Endometrial microvascular endothelial cells (primary cell): ENCODE results near the gene CD1B. TPM values are rescaled to one million over a fixed set of nuclear protein-coding genes. Genes with fewer than 3 reads are reported as not detected.
"Not testable (repeated sequence)": the region's sequence is repeated elsewhere in the genome, so short reads cannot be mapped to it uniquely, and the experiment has no call there.

Experiments used
- in situ Hi-C: cut with HindIII; loops from 2 replicates; pipeline ENCODE4 v1.10.0; 2017; ENCODE audit warnings: low sequenced_read_pairs, low pct_unique_long_range_greater_than_20kb; ENCODE audit errors: inconsistent ontology term
- total RNA-seq: library from RNA; depleted of rRNA; stranded (reverse); fragments of >200 nt; gene quantifications from one replicate; pipeline ENCODE4 v1.2.3, GENCODE V29; 2015; ENCODE audit errors: inconsistent ontology term

The CD1B gene
- total RNA-seq, 1 donor from 2014 or later, result not detected

GRCh38 chr1:158330391-158331105 lies 783 bp downstream of the CD1B start:
- in situ Hi-C loops, result no loop called here

DNA sequence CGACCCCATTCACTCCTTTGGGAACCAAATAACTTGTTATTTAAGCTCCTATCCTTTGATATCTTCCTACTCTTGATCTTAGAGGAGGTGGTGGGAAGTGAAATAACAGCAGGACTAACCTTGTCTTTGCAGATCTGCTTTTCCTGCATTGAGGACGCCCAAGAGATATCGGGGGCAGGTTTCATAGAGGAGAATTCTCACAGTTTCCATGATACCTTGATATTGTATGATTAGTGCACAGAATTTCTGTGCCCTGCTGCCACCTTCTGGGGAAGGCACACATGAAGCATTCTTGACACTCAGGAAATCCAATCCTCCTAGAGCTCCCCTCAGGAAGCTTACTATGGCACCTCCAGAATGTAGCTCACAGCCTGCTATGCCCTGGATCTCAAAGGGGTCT lies 1.6 kb downstream of the CD1B start:
- in situ Hi-C loops, result no loop called here

- in situ Hi-C loops, result no loop called here
Measured at GRCh38 chr1:158329300-158329699, 2.0 kb downstream of the CD1B start.

- in situ Hi-C loops, result no loop called here
Measured at GRCh38 chr1:158328426-158328825, 2.9 kb downstream of the CD1B start.

GRCh38 chr1:158327481-158327880 lies 3.9 kb downstream of the CD1B start:
- in situ Hi-C loops, result no loop called here

DNA sequence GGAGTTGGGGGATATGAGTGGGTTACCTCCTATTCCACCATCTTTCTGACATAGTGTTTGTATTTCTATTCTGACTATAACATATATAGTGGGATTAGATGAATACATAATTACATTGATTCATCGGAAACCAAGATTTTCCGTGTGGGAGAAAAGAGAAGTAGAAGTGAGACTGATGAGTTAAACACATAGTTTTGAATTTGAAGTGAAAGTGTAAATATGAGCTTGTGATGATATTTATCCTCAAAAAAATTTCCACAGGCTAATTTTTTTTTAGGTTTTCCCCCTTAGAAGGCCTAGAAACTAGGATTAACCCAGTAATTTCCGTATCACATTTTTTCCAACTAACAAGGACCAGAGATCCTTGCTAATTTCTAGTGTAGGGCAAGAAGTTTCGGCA lies 6.9 kb downstream of the CD1B start:
- in situ Hi-C loops, result no loop called here

GRCh38 chr1:158323866-158324265 lies 7.5 kb downstream of the CD1B start:
- in situ Hi-C loops, result no loop called here

DNA sequence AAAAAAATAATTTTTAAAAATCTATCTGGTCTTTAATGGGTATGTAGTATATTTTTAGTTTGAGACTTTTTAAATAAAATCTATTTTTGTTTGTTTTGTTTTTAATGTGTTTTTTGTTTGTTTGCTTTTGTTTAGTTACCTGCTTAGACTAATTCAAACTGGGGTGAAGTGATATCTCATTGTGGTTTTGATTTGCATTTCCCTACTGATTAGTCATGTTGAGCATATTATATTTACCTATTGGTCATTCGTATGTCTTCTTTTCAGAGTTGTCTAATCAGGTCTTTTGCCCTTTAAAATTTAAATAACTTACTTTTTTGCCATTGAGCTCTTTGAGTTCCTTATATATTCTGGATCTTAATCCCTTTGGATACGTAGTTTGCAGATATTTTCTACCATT lies 20.3 kb downstream of the CD1B start:
- in situ Hi-C loops, result no loop called here

GRCh38 chr1:158310623-158311022 lies 20.7 kb downstream of the CD1B start:
- in situ Hi-C loops, result no loop called here

GRCh38 chr1:158295791-158296190 lies 35.5 kb downstream of the CD1B start:
- in situ Hi-C loops, result no loop called here

GRCh38 chr1:158290321-158290844 lies 40.9 kb downstream of the CD1B start:
- in situ Hi-C loops, result no loop called here

- in situ Hi-C loops, result no loop called here
Measured at GRCh38 chr1:158289811-158290210, 41.5 kb downstream of the CD1B start, which contains the start of gene CD1C. CD1C (plus strand) TSS chr1:158289923; CDS start chr1:158290065, 142 bp downstream.

DNA sequence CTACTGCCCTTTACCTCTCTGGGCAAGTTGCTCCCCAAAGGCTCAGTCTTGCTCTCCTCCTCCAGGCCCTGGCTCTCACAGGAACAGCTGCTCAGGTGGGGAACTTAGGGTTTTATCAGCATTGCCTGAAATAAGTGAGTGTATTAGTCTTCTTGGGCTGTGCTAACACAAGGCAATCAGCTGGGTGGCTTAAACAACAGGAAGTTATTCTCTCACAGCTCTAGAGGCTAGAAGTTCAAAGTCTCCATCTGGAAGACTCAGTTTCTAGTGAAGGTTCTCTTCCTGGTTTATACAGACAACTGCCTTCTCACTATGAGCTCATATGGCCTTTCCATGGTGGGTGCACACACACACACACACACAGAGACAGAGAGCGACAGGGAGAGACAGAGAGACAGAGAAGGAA lies 44.4 kb downstream of the CD1B start:
- in situ Hi-C loops, result no loop called here

- in situ Hi-C loops, result no loop called here
Measured at GRCh38 chr1:158286487-158286886, 44.8 kb downstream of the CD1B start.

DNA sequence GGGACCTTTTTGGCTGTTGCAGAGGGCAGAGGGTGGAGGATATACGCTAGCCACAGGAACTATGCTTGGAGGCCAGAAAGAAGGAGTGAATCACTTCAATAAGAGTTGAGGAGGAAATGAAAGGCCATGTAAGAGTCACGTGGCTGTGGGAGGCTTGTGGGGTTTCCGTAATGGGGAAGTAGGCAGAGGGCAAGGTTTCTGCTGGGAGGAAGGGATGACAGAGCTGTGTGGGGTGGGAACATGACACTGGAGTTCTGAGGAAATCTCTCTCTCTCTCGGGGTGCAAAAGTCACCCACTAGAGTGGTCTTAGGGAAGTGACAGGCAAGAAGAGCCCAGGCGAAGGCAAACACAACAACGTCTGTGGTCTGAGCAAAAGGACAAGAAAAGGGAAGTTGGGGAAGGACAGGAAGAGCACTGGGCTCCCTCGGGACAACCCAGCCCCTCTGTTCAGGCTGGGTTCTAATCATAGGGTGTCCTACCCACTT lies 45.5 kb downstream of the CD1B start:
- in situ Hi-C loops, result no loop called here

DNA sequence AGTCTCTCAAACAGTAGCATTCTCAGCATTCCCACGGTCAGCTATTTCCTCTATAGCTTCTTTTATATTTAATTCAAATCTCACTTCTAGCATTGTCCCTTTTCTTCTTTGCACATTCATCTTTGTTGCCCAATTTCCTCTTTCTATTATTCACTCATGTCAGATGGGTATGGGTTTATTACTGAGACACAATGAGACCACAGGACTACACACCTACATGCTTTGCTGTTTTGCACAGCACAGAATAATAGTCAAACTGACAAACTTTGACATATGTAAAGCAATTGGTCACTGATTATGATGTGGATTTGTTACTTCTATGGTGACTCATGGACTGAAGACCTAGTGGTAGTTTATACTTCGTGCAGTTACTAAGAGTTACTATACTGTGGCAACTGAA lies 47.4 kb downstream of the CD1B start:
- in situ Hi-C loops, result no loop called here

DNA sequence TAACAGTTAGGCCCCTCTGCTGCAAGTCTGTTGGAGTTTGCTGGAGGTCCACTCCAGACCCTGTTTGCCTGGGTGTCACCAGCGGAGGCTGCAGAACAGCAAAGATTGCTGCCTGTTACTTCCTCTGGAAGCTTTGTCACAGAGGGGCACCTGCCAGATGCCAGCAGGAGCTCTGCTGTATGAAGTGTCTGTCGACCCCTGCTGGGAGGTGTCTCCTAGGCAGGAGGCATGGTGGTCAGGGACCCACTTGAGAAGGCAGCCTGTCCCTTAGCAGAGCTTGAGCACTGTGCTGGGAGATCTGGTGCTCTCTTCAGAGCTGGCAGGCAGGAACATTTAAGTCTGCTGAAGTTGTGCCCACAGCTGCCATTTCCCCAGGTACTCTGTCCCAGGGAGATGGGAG lies 48.9 kb downstream of the CD1B start:
- in situ Hi-C loops, result not testable (repeated sequence)
